ENCODE data around the gene PNPLA5. TPM values are rescaled to one million over a fixed set of nuclear protein-coding genes. Genes with fewer than 3 reads are reported as not detected.

The PNPLA5 gene
- total RNA-seq, 1 experiment from 2014 or later = 0.23 TPM

GRCh38 chr22:43838571-43839307 is 53.1 kb downstream of the PNPLA5 start:
- DNase-seq (ENCODE audit: low read depth) = no peak

- DNase-seq (ENCODE audit: low read depth) = no peak
Measured at GRCh38 chr22:43838161-43838560, 53.7 kb downstream of the PNPLA5 start.

GRCh38 chr22:43837666-43838065 is 54.1 kb downstream of the PNPLA5 start:
- no peak for DNase-seq (ENCODE audit: low read depth)

- no peak for DNase-seq (ENCODE audit: low read depth)
Measured at GRCh38 chr22:43835736-43836135, 56.1 kb downstream of the PNPLA5 start.

GRCh38 chr22:43835166-43835565 is 56.6 kb downstream of the PNPLA5 start:
- DNase-seq (ENCODE audit: low read depth) = no peak

- DNase-seq (ENCODE audit: low read depth) = no peak
Measured at GRCh38 chr22:43833286-43834240, 58.2 kb downstream of the PNPLA5 start.

GRCh38 chr22:43832393-43833265 is 59.2 kb downstream of the PNPLA5 start:
- no peak for DNase-seq (ENCODE audit: low read depth)

- DNase-seq (ENCODE audit: low read depth) = no peak
Measured at GRCh38 chr22:43831561-43832392, 60.0 kb downstream of the PNPLA5 start.

- no peak for DNase-seq (ENCODE audit: low read depth)
Measured at GRCh38 chr22:43830931-43831560, 60.8 kb downstream of the PNPLA5 start.

- no peak for DNase-seq (ENCODE audit: low read depth)
Measured at GRCh38 chr22:43829904-43830851, 61.6 kb downstream of the PNPLA5 start.

Other genes starting within 250 kb of the PNPLA5 start
- gene EFCAB6, start 79.7 kb downstream of the PNPLA5 start, total RNA-seq (2014; rRNA removed) = 1.2 and 1.7 TPM in 2 replicates
- 0.06 and 0.13 TPM in 2 replicates for gene SULT4A1, start 29.5 kb downstream of the PNPLA5 start, total RNA-seq (2014; rRNA removed)
- 21.7 and 23.0 TPM in 2 replicates for gene PNPLA3, start 31.8 kb upstream of the PNPLA5 start, total RNA-seq (2014; rRNA removed)
- 52.4 and 57.6 TPM in 2 replicates for gene SAMM50, start 63.4 kb upstream of the PNPLA5 start, total RNA-seq (2014; rRNA removed)
- 51.7 and 60.7 TPM in 2 replicates for gene PARVB, start 132.3 kb upstream of the PNPLA5 start, total RNA-seq (2014; rRNA removed)